ENCODE data around the gene ZFAND2B. TPM values are rescaled to one million over a fixed set of nuclear protein-coding genes. Genes with fewer than 3 reads are reported as not detected.

ZFAND2B gene
- total RNA-seq, 1 experiment from 2014 or later = 25.7 TPM

DNA sequence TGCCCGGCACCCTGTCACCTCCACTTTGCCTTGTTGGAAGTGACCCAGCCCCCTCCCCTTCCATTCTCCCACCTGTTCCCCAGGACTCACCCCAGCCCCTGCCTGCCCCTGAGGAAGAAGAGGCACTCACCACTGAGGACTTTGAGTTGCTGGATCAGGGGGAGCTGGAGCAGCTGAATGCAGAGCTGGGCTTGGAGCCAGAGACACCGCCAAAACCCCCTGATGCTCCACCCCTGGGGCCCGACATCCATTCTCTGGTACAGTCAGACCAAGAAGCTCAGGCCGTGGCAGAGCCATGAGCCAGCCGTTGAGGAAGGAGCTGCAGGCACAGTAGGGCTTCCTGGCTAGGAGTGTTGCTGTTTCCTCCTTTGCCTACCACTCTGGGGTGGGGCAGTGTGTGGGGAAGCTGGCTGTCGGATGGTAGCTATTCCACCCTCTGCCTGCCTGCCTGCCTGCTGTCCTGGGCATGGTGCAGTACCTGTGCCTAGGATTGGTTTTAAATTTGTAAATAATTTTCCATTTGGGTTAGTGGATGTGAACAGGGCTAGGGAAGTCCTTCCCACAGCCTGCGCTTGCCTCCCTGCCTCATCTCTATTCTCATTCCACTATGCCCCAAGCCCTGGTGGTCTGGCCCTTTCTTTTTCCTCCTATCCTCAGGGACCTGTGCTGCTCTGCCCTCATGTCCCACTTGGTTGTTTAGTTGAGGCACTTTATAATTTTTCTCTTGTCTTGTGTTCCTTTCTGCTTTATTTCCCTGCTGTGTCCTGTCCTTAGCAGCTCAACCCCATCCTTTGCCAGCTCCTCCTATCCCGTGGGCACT lies 24.0 kb upstream of the ZFAND2B start:
- no peak overlapping the region for H3K27ac Mint-ChIP-seq (ENCODE audit: unreplicated experiment)
- DNase-seq = no peak
- peaks cover 26% of the 10 kb centered on the region for H3K36me3 Mint-ChIP-seq (ENCODE audit: insufficient read depth, unreplicated experiment)
- TF ChIP-seq, protein P1, sequence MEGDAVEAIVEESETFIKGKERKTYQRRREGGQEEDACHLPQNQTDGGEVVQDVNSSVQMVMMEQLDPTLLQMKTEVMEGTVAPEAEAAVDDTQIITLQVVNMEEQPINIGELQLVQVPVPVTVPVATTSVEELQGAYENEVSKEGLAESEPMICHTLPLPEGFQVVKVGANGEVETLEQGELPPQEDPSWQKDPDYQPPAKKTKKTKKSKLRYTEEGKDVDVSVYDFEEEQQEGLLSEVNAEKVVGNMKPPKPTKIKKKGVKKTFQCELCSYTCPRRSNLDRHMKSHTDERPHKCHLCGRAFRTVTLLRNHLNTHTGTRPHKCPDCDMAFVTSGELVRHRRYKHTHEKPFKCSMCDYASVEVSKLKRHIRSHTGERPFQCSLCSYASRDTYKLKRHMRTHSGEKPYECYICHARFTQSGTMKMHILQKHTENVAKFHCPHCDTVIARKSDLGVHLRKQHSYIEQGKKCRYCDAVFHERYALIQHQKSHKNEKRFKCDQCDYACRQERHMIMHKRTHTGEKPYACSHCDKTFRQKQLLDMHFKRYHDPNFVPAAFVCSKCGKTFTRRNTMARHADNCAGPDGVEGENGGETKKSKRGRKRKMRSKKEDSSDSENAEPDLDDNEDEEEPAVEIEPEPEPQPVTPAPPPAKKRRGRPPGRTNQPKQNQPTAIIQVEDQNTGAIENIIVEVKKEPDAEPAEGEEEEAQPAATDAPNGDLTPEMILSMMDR (IDR thresholded peaks at IDR 0.05; ENCODE audit: unreplicated experiment) = no peak
- no TSS peak for BruUV-seq (replicated peaks)
- no peaks in the 10 kb centered on the region for H3K27me3 Mint-ChIP-seq (ENCODE audit: unreplicated experiment)
- H3K4me1 Mint-ChIP-seq (ENCODE audit: low read depth, unreplicated experiment) = peaks cover 15% of the 10 kb centered on the region
- CTCF ChIA-PET = interaction anchor here (0.5 to 1.6 kb wide), 3 partner anchors 11 to 203 kb away, joined by 3 to 8 read pairs (median 3); no protein-coding TSS in a partner anchor
- intact Hi-C loops (cut with micrococcal nuclease; ENCODE audit: unreplicated experiment) = no loop called here
- H3K9me3 Mint-ChIP-seq (ENCODE audit: low read depth, unreplicated experiment) = no peaks in the 10 kb centered on the region
- no peak overlapping the region for H3K4me3 Mint-ChIP-seq (ENCODE audit: low read depth, unreplicated experiment)

- H3K27ac Mint-ChIP-seq (ENCODE audit: unreplicated experiment) = no peak overlapping the region
- intact Hi-C loops (cut with micrococcal nuclease; ENCODE audit: unreplicated experiment) = no loop called here
- CTCF ChIA-PET = interaction anchor here (1.6 kb wide), 1 partner anchor 12 kb away, joined by 3 read pairs; no protein-coding TSS in a partner anchor
- H3K9me3 Mint-ChIP-seq (ENCODE audit: low read depth, unreplicated experiment) = no peaks in the 10 kb centered on the region
- no peak overlapping the region for H3K4me3 Mint-ChIP-seq (ENCODE audit: low read depth, unreplicated experiment)
- no peak for DNase-seq
- BruUV-seq (replicated peaks) = no TSS peak
- peaks cover 12% of the 10 kb centered on the region for H3K4me1 Mint-ChIP-seq (ENCODE audit: low read depth, unreplicated experiment)
- TF ChIP-seq, protein P1 (IDR thresholded peaks at IDR 0.05; ENCODE audit: unreplicated experiment) = no peak
- H3K27me3 Mint-ChIP-seq (ENCODE audit: unreplicated experiment) = no peaks in the 10 kb centered on the region
- H3K36me3 Mint-ChIP-seq (ENCODE audit: insufficient read depth, unreplicated experiment) = peaks cover 19% of the 10 kb centered on the region
Observed at GRCh38 chr2:219183151-219183772, 23.3 kb upstream of the ZFAND2B start.

GRCh38 chr2:219184121-219184520 lies 22.5 kb upstream of the ZFAND2B start:
- no peak for DNase-seq
- TF ChIP-seq, protein P1 (IDR thresholded peaks at IDR 0.05; ENCODE audit: unreplicated experiment) = no peak
- no TSS peak for BruUV-seq (replicated peaks)
- intact Hi-C loops (cut with micrococcal nuclease; ENCODE audit: unreplicated experiment) = no loop called here
- Mint-ChIP-seq H3K27ac (ENCODE audit: unreplicated experiment) (no peak overlapping the region), H3K9me3 (ENCODE audit: low read depth, unreplicated experiment) (no peaks in the 10 kb centered on the region), H3K4me1 (ENCODE audit: low read depth, unreplicated experiment) (peaks cover 4% of the 10 kb centered on the region), H3K36me3 (ENCODE audit: insufficient read depth, unreplicated experiment) (peaks cover 10% of the 10 kb centered on the region), H3K27me3 (ENCODE audit: unreplicated experiment) (no peaks in the 10 kb centered on the region), H3K4me3 (ENCODE audit: low read depth, unreplicated experiment) (no peak overlapping the region)
- CTCF ChIA-PET = interaction anchor here (1.6 kb wide), 1 partner anchor 13 kb away, joined by 3 read pairs; no protein-coding TSS in a partner anchor

GRCh38 chr2:219186754-219187456 lies 19.7 kb upstream of the ZFAND2B start:
- no TSS peak for BruUV-seq (replicated peaks)
- no peaks in the 10 kb centered on the region for H3K9me3 Mint-ChIP-seq (ENCODE audit: low read depth, unreplicated experiment)
- intact Hi-C loops (cut with micrococcal nuclease; ENCODE audit: unreplicated experiment) = no loop called here
- CTCF ChIA-PET = no interaction called here
- TF ChIP-seq, protein P1 (IDR thresholded peaks at IDR 0.05; ENCODE audit: unreplicated experiment) = no peak
- DNase-seq = no peak
- no peaks in the 10 kb centered on the region for H3K4me1 Mint-ChIP-seq (ENCODE audit: low read depth, unreplicated experiment)
- H3K4me3 Mint-ChIP-seq (ENCODE audit: low read depth, unreplicated experiment) = no peak overlapping the region
- peaks cover 8% of the 10 kb centered on the region for H3K36me3 Mint-ChIP-seq (ENCODE audit: insufficient read depth, unreplicated experiment)
- H3K27me3 Mint-ChIP-seq (ENCODE audit: unreplicated experiment) = no peaks in the 10 kb centered on the region
- H3K27ac Mint-ChIP-seq (ENCODE audit: unreplicated experiment) = no peak overlapping the region
